A673 (cell line): ENCODE data around the gene HECTD4.

Source experiments
- EZH2 ChIP-seq: fragments of 200-600 bp; sonication (generic); IDR thresholded peaks from 2 replicates; pipeline ENCODE4 v1.6.1; 2017; ENCODE audit warnings: borderline replicate concordance, low read depth, mild to moderate bottlenecking, mixed read lengths, antibody characterized with exemption, low read length; ENCODE audit not compliant: poor library complexity, severe bottlenecking
- TF ChIP-seq, protein P1 (sequence below): fragments of 300-800, 200-600 bp; sonication (generic); conservative IDR thresholded peaks from 2 replicates; pipeline ENCODE4 v1.5.1; 2017; ENCODE audit warnings: low read depth, mild to moderate bottlenecking, antibody characterized with exemption, low read length, moderate library complexity, mixed read lengths

DNA sequence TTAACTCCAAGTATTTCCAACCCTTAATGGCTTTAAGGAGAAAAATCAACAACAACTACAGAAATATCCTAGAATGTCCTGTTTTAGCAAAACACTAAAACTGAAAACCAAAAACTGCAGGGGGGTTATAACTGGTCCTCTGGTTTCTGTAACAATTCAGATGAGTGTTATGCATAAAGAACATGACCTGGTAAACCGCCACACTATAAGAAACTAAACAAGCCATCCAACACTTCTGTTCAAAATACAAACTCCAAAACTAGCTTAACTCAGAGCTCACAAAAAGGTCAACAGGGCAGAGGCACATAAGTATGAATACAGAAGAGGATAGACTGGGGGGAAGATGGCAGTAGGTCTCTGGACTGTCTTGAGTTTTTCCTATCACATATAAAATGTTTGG is 38.0 kb downstream of the HECTD4 start:
- TF ChIP-seq, protein P1, sequence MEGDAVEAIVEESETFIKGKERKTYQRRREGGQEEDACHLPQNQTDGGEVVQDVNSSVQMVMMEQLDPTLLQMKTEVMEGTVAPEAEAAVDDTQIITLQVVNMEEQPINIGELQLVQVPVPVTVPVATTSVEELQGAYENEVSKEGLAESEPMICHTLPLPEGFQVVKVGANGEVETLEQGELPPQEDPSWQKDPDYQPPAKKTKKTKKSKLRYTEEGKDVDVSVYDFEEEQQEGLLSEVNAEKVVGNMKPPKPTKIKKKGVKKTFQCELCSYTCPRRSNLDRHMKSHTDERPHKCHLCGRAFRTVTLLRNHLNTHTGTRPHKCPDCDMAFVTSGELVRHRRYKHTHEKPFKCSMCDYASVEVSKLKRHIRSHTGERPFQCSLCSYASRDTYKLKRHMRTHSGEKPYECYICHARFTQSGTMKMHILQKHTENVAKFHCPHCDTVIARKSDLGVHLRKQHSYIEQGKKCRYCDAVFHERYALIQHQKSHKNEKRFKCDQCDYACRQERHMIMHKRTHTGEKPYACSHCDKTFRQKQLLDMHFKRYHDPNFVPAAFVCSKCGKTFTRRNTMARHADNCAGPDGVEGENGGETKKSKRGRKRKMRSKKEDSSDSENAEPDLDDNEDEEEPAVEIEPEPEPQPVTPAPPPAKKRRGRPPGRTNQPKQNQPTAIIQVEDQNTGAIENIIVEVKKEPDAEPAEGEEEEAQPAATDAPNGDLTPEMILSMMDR, result no peak
- no peak for TF ChIP-seq EZH2
